ENCODE data around the gene TEX9. TPM values are rescaled to one million over a fixed set of nuclear protein-coding genes. Genes with fewer than 3 reads are reported as not detected.

TEX9 gene
- polyA plus RNA-seq, 1 donor (not counting 4 experiments of a cell fraction or from before 2014, with no cell fraction given) = 3.4 TPM

- TF ChIP-seq CTCF (optimal IDR thresholded peaks at IDR 0.05 in 1 of 3, IDR thresholded peaks at IDR 0.05 in 1 of 3, conservative IDR thresholded peaks at IDR 0.05 in 1 of 3; ENCODE audit: extremely low read depth in 1 of 3, insufficient read depth in 2 of 3, low read length in 3 of 3) (no peak), EZH2 (IDR thresholded peaks at IDR 0.05; ENCODE audit: low read length) (no peak)
- dilution Hi-C loops (cut with MboI; ENCODE audit: extremely low pct_ligation_motif_present, low sequenced_read_pairs) = no loop called here
- Histone ChIP-seq H3K4me1 (ENCODE audit: control insufficient read depth, extremely low read depth, insufficient read depth, low read length) (peaks cover 2% of the 10 kb centered on the region), H3K9me1 (ENCODE audit: control insufficient read depth, extremely low read depth, insufficient read depth, low read length) (no peaks in the 10 kb centered on the region), H3K4me3 (ENCODE audit: control insufficient read depth in 2 of 3, extremely low read depth in 1 of 3, insufficient read depth in 2 of 3, low read depth in 1 of 3, low read length in 3 of 3) (no peak overlapping the region), H3K27ac (ENCODE audit: control insufficient read depth, insufficient read depth, low read length) (no peak overlapping the region), H2AFZ (ENCODE audit: control insufficient read depth, low read length) (no peak overlapping the region), H4K20me1 (ENCODE audit: control insufficient read depth, extremely low read depth, insufficient read depth, low read length) (no peaks in the 10 kb centered on the region), H3K27me3 (ENCODE audit: control insufficient read depth, extremely low read depth, insufficient read depth, low read length) (no peaks in the 10 kb centered on the region), H3K79me2 (ENCODE audit: control insufficient read depth, insufficient read depth, low read length) (no peaks in the 10 kb centered on the region), H3K36me3 (ENCODE audit: control insufficient read depth in 2 of 2, extremely low read depth in 1 of 2, insufficient read depth in 2 of 2, low read length in 2 of 2) (no peaks in the 10 kb centered on the region), H3K9me3 (ENCODE audit: control insufficient read depth, low read depth, low read length) (no peaks in the 10 kb centered on the region), H3K9ac (ENCODE audit: control insufficient read depth, extremely low read depth, insufficient read depth, low read length) (no peak overlapping the region), H3K4me2 (ENCODE audit: control insufficient read depth, extremely low read depth, insufficient read depth, low read depth, low read length) (no peak overlapping the region)
- FAIRE-seq (no peak), DNase-seq (ENCODE audit: low read depth, low spot score) (no peak)
Measured at GRCh38 chr15:56353119-56353518, 12.1 kb upstream of the TEX9 start.

- Histone ChIP-seq H3K9me3 (ENCODE audit: control insufficient read depth, low read depth, low read length) (no peaks in the 10 kb centered on the region), H3K9ac (ENCODE audit: control insufficient read depth, extremely low read depth, insufficient read depth, low read length) (no peak overlapping the region), H2AFZ (ENCODE audit: control insufficient read depth, low read length) (no peak overlapping the region), H3K4me3 (ENCODE audit: control insufficient read depth in 2 of 3, extremely low read depth in 1 of 3, insufficient read depth in 2 of 3, low read depth in 1 of 3, low read length in 3 of 3) (no peak overlapping the region), H3K9me1 (ENCODE audit: control insufficient read depth, extremely low read depth, insufficient read depth, low read length) (no peaks in the 10 kb centered on the region), H3K4me1 (ENCODE audit: control insufficient read depth, extremely low read depth, insufficient read depth, low read length) (peaks cover 2% of the 10 kb centered on the region), H3K27me3 (ENCODE audit: control insufficient read depth, extremely low read depth, insufficient read depth, low read length) (no peaks in the 10 kb centered on the region), H3K4me2 (ENCODE audit: control insufficient read depth, extremely low read depth, insufficient read depth, low read depth, low read length) (no peak overlapping the region), H4K20me1 (ENCODE audit: control insufficient read depth, extremely low read depth, insufficient read depth, low read length) (no peaks in the 10 kb centered on the region), H3K36me3 (ENCODE audit: control insufficient read depth in 2 of 2, extremely low read depth in 1 of 2, insufficient read depth in 2 of 2, low read length in 2 of 2) (no peaks in the 10 kb centered on the region), H3K79me2 (ENCODE audit: control insufficient read depth, insufficient read depth, low read length) (no peaks in the 10 kb centered on the region), H3K27ac (ENCODE audit: control insufficient read depth, insufficient read depth, low read length) (no peak overlapping the region)
- FAIRE-seq (no peak), DNase-seq (ENCODE audit: low read depth, low spot score) (no peak)
- dilution Hi-C loops (cut with MboI; ENCODE audit: extremely low pct_ligation_motif_present, low sequenced_read_pairs) = no loop called here
- no peak for TF ChIP-seq EZH2 (IDR thresholded peaks at IDR 0.05; ENCODE audit: low read length)
- no peak for TF ChIP-seq CTCF (optimal IDR thresholded peaks at IDR 0.05 in 1 of 3, IDR thresholded peaks at IDR 0.05 in 1 of 3, conservative IDR thresholded peaks at IDR 0.05 in 1 of 3; ENCODE audit: extremely low read depth in 1 of 3, insufficient read depth in 2 of 3, low read length in 3 of 3)
Measured at GRCh38 chr15:56353740-56354139, 11.5 kb upstream of the TEX9 start.
